ENCODE results near the gene DOCK8. TPM values are rescaled to one million over a fixed set of nuclear protein-coding genes. Genes with fewer than 3 reads are reported as not detected.

Gene DOCK8
- total RNA-seq, 1 experiment from 2014 or later, result 0.37 TPM

DNA sequence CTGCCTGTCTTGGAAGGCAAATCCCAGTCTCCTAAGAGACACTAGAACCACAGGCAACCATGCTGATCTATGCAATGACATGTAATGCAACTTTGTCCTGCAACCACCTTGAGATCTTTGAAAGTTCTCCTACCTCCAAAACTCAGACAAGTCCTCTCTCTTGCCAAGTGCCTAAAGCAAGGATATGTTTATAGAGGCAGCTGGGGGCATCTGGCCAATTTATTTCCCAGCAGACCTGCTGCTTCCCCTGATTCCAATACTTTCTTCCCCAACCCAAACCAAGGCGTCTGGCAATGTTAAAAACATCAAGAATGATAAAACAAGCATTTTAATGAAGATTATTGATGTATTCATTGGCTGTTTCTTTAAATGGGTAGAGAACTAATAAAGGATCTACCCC, 138.4 kb downstream of the DOCK8 start:
- no peak overlapping the region for H3K4me2 ChIP-seq (ENCODE audit: low read length)
- no TSS peak for BruUV-seq (replicated peaks)
- ChIA-PET RAD21 (ENCODE audit: low non-redundant PET in 1 of 2, low total read pairs in 2 of 2, uncharacterized antibody in 2 of 2, unreplicated experiment in 2 of 2) (no interaction called here), POLR2A (no interaction called here), CTCF (no interaction called here)
- no peak overlapping the region for H3K4me3 ChIP-seq (replicated peaks in 1 of 2; ENCODE audit: low read depth in 1 of 2, low read length in 2 of 2)
- ATAC-seq (no peak), DNase-seq (ENCODE audit: low read depth, low spot score) (no peak)
- H3K9me2 ChIP-seq (ENCODE audit: insufficient read depth), result no peaks in the 10 kb centered on the region
- no peaks in the 10 kb centered on the region for H4K20me1 ChIP-seq (ENCODE audit: insufficient read depth)
- intact Hi-C loops (cut with micrococcal nuclease), result no loop called here
- H3K36me3 ChIP-seq (ENCODE audit: control insufficient read depth in 1 of 2, insufficient read depth in 2 of 2, low read length in 2 of 2), result no peaks in the 10 kb centered on the region
- H3K9ac ChIP-seq (ENCODE audit: low read length), result no peak overlapping the region
- no peak overlapping the region for H3K27ac ChIP-seq (ENCODE audit: low read depth, low read length)
- H3K27me3 ChIP-seq (ENCODE audit: insufficient read depth, low read length), result peaks cover 24% of the 10 kb centered on the region
- no peaks in the 10 kb centered on the region for H3K4me1 ChIP-seq (ENCODE audit: control insufficient read depth in 1 of 2, insufficient read depth in 2 of 2, low read length in 2 of 2)
- no peaks in the 10 kb centered on the region for H3K79me2 ChIP-seq (ENCODE audit: insufficient read depth, low read length)
- no peaks in the 10 kb centered on the region for H3K9me3 ChIP-seq (ENCODE audit: control insufficient read depth in 1 of 2, insufficient read depth in 1 of 2, low read depth in 1 of 2, low read length in 2 of 2)
- no peak overlapping the region for H2AFZ ChIP-seq (ENCODE audit: low read depth, low read length, poor library complexity, severe bottlenecking)
- no peak for TF ChIP-seq TCF7L2 (IDR thresholded peaks at IDR 0.05; ENCODE audit: borderline replicate concordance, extremely low read depth, insufficient read depth, insufficient read length)
- TF ChIP-seq ZFX (IDR thresholded peaks at IDR 0.05), result no peak
- TF ChIP-seq ZNF274 (IDR thresholded peaks at IDR 0.05; ENCODE audit: low read depth, low read length), result no peak
- TF ChIP-seq YY1 (IDR thresholded peaks at IDR 0.05; ENCODE audit: extremely low read depth, insufficient replicate concordance, low read depth, low read length), result no peak
- no peak for TF ChIP-seq POLR2AphosphoS5 (IDR thresholded peaks at IDR 0.05; ENCODE audit: low read depth, low read length)
- no peak for TF ChIP-seq RAD21 (IDR thresholded peaks at IDR 0.05; ENCODE audit: low read depth)
- TF ChIP-seq, protein P1, sequence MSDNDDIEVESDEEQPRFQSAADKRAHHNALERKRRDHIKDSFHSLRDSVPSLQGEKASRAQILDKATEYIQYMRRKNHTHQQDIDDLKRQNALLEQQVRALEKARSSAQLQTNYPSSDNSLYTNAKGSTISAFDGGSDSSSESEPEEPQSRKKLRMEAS (IDR thresholded peaks at IDR 0.05), result no peak
- no peak for TF ChIP-seq POLR2A (IDR thresholded peaks at IDR 0.05; ENCODE audit: borderline replicate concordance, extremely low read depth, insufficient read depth, insufficient read length)

DNA sequence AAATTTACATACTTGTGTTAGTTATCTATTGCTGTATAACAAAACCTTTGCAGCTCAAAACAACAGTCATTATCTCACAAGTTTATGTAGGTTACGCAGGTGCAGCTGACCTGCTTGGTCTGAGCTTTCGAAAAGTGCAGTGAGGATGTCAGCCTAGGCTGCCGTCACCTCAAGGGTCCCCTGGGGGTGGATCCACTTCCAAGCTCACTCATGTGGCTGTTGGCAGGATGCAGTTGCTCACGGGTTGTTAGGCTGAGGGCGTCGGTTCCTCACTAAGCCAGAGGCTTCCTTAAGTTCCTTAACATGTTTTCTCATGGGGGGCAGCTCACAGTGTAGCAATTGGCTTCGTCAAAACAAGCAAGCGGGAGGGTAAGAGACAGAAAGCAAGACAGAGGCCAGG, 139.8 kb downstream of the DOCK8 start:
- no TSS peak for BruUV-seq (replicated peaks)
- CTCF ChIA-PET, result no interaction called here
- Histone ChIP-seq H3K4me3 (replicated peaks in 1 of 2; ENCODE audit: low read depth in 1 of 2, low read length in 2 of 2) (no peak overlapping the region), H2AFZ (ENCODE audit: low read depth, low read length, poor library complexity, severe bottlenecking) (no peak overlapping the region), H3K27ac (ENCODE audit: low read depth, low read length) (no peak overlapping the region), H3K27me3 (ENCODE audit: insufficient read depth, low read length) (peaks cover 24% of the 10 kb centered on the region), H3K9me3 (ENCODE audit: control insufficient read depth in 1 of 2, insufficient read depth in 1 of 2, low read depth in 1 of 2, low read length in 2 of 2) (no peaks in the 10 kb centered on the region), H3K4me2 (ENCODE audit: low read length) (no peak overlapping the region), H3K9ac (ENCODE audit: low read length) (no peak overlapping the region), H4K20me1 (ENCODE audit: insufficient read depth) (no peaks in the 10 kb centered on the region), H3K36me3 (ENCODE audit: control insufficient read depth in 1 of 2, insufficient read depth in 2 of 2, low read length in 2 of 2) (no peaks in the 10 kb centered on the region), H3K4me1 (ENCODE audit: control insufficient read depth in 1 of 2, insufficient read depth in 2 of 2, low read length in 2 of 2) (no peaks in the 10 kb centered on the region), H3K79me2 (ENCODE audit: insufficient read depth, low read length) (no peaks in the 10 kb centered on the region), H3K9me2 (ENCODE audit: insufficient read depth) (no peaks in the 10 kb centered on the region)
- DNase-seq (ENCODE audit: low read depth, low spot score) (no peak), ATAC-seq (no peak)
- TF ChIP-seq POLR2AphosphoS5 (IDR thresholded peaks at IDR 0.05; ENCODE audit: low read depth, low read length), result no peak
- RAD21 ChIA-PET (ENCODE audit: low non-redundant PET in 1 of 2, low total read pairs in 2 of 2, uncharacterized antibody in 2 of 2, unreplicated experiment in 2 of 2), result no interaction called here
- POLR2A ChIA-PET, result no interaction called here
- intact Hi-C loops (cut with micrococcal nuclease), result no loop called here

Measured in HCT116 (cell line).